ENCODE data around the gene BAHCC1.
A peak's percentile ranks its signal among the peaks of the same experiment; 100 is the strongest.

The BAHCC1 gene

GRCh38 chr17:81388091-81388611 lies 7.1 kb upstream of the BAHCC1 start (continued):
- TF ChIP-seq PATZ1 (tag by site-specific recombination; IDR thresholded peaks at IDR 0.05) (0 out of 2 replicates have a peak, but pooled peaks have one; percentile 7), HIC1 (tag by site-specific recombination; IDR thresholded peaks at IDR 0.05) (peak; percentile 49; the same call in 1 of the 2 replicates)

GRCh38 chr17:81388612-81389367 lies 6.5 kb upstream of the BAHCC1 start:
- H3K27ac ChIP-seq (ENCODE audit: extremely low read depth, low read depth, low read length): peak overlapping the region; percentile 87; the same call in 1 of the 2 replicates
- H3K36me3 ChIP-seq (ENCODE audit: control insufficient read depth in 2 of 2, insufficient read depth in 1 of 2, low read length in 2 of 2): peaks cover 0 to 8% of the 10 kb centered on the region in 2 experiments; a peak in 1 of 3 replicates
- CTCF ChIA-PET: no interaction called here
- TF ChIP-seq ZBTB17 (tag by site-specific recombination; IDR thresholded peaks at IDR 0.05): peak; percentile 87
- peak; percentile 29; the same call in 1 of the 2 replicates for TF ChIP-seq SP3 (tag by site-specific recombination; IDR thresholded peaks at IDR 0.05)
- no peak for TF ChIP-seq ZNF214 (tag by site-specific recombination; IDR thresholded peaks at IDR 0.05; ENCODE audit: borderline replicate concordance)
- peak; percentile 47; the same call in 1 of the 2 replicates for TF ChIP-seq ZIC2 (tag by site-specific recombination; IDR thresholded peaks at IDR 0.05)
- TF ChIP-seq ZNF626 (tag by site-specific recombination; IDR thresholded peaks at IDR 0.05): no peak
- TF ChIP-seq GLIS1 (tag by site-specific recombination; IDR thresholded peaks at IDR 0.05): peak; percentile 22
- no peak for TF ChIP-seq ZNF24 (tag by site-specific recombination; IDR thresholded peaks at IDR 0.05)
- TF ChIP-seq PATZ1 (tag by site-specific recombination; IDR thresholded peaks at IDR 0.05): peak; percentile 51
- TF ChIP-seq PRDM1 (tag by site-specific recombination; IDR thresholded peaks at IDR 0.05): no peak
- no peak for TF ChIP-seq ZNF704 (tag by site-specific recombination; IDR thresholded peaks at IDR 0.05)
- TF ChIP-seq TCF7L2 (IDR thresholded peaks at IDR 0.05; ENCODE audit: borderline replicate concordance, low read depth, low read length): no peak
- 0 out of 2 replicates have a peak, but pooled peaks have one; percentile 9 for TF ChIP-seq ZBTB10 (tag by site-specific recombination; IDR thresholded peaks at IDR 0.05)
- peak; percentile 95 for TF ChIP-seq KLF1 (tag by site-specific recombination; IDR thresholded peaks at IDR 0.05)
- TF ChIP-seq ZNF514 (tag by site-specific recombination; IDR thresholded peaks at IDR 0.05): no peak
- TF ChIP-seq BCL11A (tag by site-specific recombination; IDR thresholded peaks at IDR 0.05; ENCODE audit: low read depth): no peak
- TF ChIP-seq ZNF600 (tag by site-specific recombination; IDR thresholded peaks at IDR 0.05): peak; percentile 97
- TF ChIP-seq ZNF529 (tag by site-specific recombination; IDR thresholded peaks at IDR 0.05; ENCODE audit: insufficient replicate concordance): no peak
- no peak for TF ChIP-seq ZNF621 (tag by site-specific recombination; IDR thresholded peaks at IDR 0.05)
- TF ChIP-seq ZNF664 (tag by site-specific recombination; IDR thresholded peaks at IDR 0.05): no peak
- peak; percentile 67; the same call in 1 of the 2 replicates for TF ChIP-seq PRDM4 (tag by site-specific recombination; IDR thresholded peaks at IDR 0.05)
- 0 out of 2 replicates have a peak, but pooled peaks have one; percentile 21 for TF ChIP-seq ZNF2 (tag by site-specific recombination; IDR thresholded peaks at IDR 0.05)

More at GRCh38 chr17:81388612-81389367, 6.5 kb upstream of the BAHCC1 start:
- H3K9me3 ChIP-seq (ENCODE audit: control insufficient read depth, insufficient read depth, low read depth, low read length): no peaks in the 10 kb centered on the region
- H3K4me1 ChIP-seq (ENCODE audit: control insufficient read depth, insufficient read depth, low read length): peaks cover 21% of the 10 kb centered on the region
- H3K4me3 ChIP-seq (ENCODE audit: low read depth, low read length): no peak overlapping the region
- POLR2A ChIA-PET: interaction anchor here (0.6 kb wide), 2 partner anchors 141 to 198 kb away, joined by 4 read pairs; no protein-coding TSS in a partner anchor

All from HEK293 (cell line).